SK-N-SH (cell line): ENCODE results near the gene CCDC141. TPM values are rescaled to one million over a fixed set of nuclear protein-coding genes. Genes with fewer than 3 reads are reported as not detected.
"Not testable (repeated sequence)": the region's sequence is repeated elsewhere in the genome, so short reads cannot be mapped to it uniquely, and the experiment has no call there.

Source experiments
- CTCF ChIA-PET: fragments of 300-600, 350-600 bp; formaldehyde crosslinking; extraction: SDS; loops from one replicate; lab custom pipeline; 2021; lab: Yijun Ruan, JAX
- POLR2A ChIA-PET: fragments of 350-600 bp; sonication (Branson Sonifier 250); formaldehyde crosslinking; extraction: SDS; loops from one replicate; lab custom pipeline; 2020; ENCODE audit warnings: antibody characterized with exemption, inconsistent platforms; lab: Yijun Ruan, JAX
- DNase-seq: peaks from one replicate; pipeline ENCODE4 v3.0.0; 2012
- H2AFZ ChIP-seq: fragments of 200-600 bp; sonication (generic); 2 replicates; pipeline ENCODE4 v1.8.1; 2016; ENCODE audit warnings: antibody characterized with exemption, mild to moderate bottlenecking, low read depth
- H3F3A ChIP-seq: fragments of 200-600 bp; sonication (generic); replicated peaks from 2 replicates; pipeline ENCODE3; 2016; ENCODE audit warnings: antibody characterized with exemption, mild to moderate bottlenecking; ENCODE audit not compliant: insufficient read depth
- H3K27ac ChIP-seq, 2 experiments: fragments of 200-500 bp in 1 of 2; fragments of 200-600 bp in 1 of 2; sonication (Bioruptor generic) in 1 of 2; sonication (generic), shearing (Covaris generic) in 1 of 2; 2 replicates each; pipeline versions ENCODE4 v1.5.1 to v1.6.1; 2014 to 2016; ENCODE audit warnings: low read depth in 2 of 2, inconsistent platforms in 1 of 2, low read length in 1 of 2, mild to moderate bottlenecking in 1 of 2, mixed read lengths in 1 of 2
- H3K27me3 ChIP-seq: fragments of 200-600 bp; sonication (generic), shearing (Covaris generic); 2 replicates; pipeline ENCODE4 v1.6.1; 2016; ENCODE audit warnings: mixed run types; ENCODE audit not compliant: insufficient read depth
- H3K36me3 ChIP-seq, 2 experiments: fragments of 200-500 bp in 1 of 2; fragments of 200-600 bp in 1 of 2; sonication (Bioruptor generic) in 1 of 2; sonication (generic) in 1 of 2; replicated peaks in 1 of 2; 2 replicates each; pipeline versions ENCODE3 to v1.5.1; 2014 to 2016; ENCODE audit warnings: low read length in 1 of 2, mild to moderate bottlenecking in 1 of 2; ENCODE audit not compliant: insufficient read depth in 2 of 2, control insufficient read depth in 1 of 2
- H3K4me1 ChIP-seq, 2 experiments: fragments of 200-500 bp in 1 of 2; fragments of 200-600 bp in 1 of 2; sonication (Bioruptor generic) in 1 of 2; sonication (generic), shearing (Covaris generic) in 1 of 2; 2 replicates each; pipeline versions ENCODE4 v1.5.1 to v1.6.1; 2014 to 2016; ENCODE audit warnings: low read depth in 1 of 2, low read length in 1 of 2, mixed run types in 1 of 2; ENCODE audit not compliant: insufficient read depth in 2 of 2, control insufficient read depth in 1 of 2
- H3K4me2 ChIP-seq: fragments of 200-600 bp; sonication (generic), shearing (Covaris generic); 2 replicates; pipeline ENCODE4 v1.6.1; 2017; ENCODE audit warnings: mixed run types
- H3K4me3 ChIP-seq, 2 experiments: fragments of 200-500 bp in 1 of 2; fragments of 200-600 bp in 1 of 2; sonication (Bioruptor generic) in 1 of 2; sonication (generic), shearing (Covaris generic) in 1 of 2; 2 replicates each; pipeline versions ENCODE4 v1.5.1 to v1.8.1; 2014 to 2016; ENCODE audit warnings: low read depth in 2 of 2, inconsistent platforms in 1 of 2, low read length in 1 of 2, mild to moderate bottlenecking in 1 of 2, mixed read lengths in 1 of 2, moderate library complexity in 1 of 2
- H3K79me2 ChIP-seq: fragments of 200-600 bp; sonication (generic); 2 replicates; pipeline ENCODE4 v1.8.1; 2017; ENCODE audit warnings: mild to moderate bottlenecking; ENCODE audit not compliant: insufficient read depth
- H3K9ac ChIP-seq: fragments of 200-600 bp; sonication (generic); 2 replicates; pipeline ENCODE4 v1.6.1; 2017; ENCODE audit warnings: mixed run types
- H3K9me2 ChIP-seq: fragments of 200-600 bp; sonication (generic); 2 replicates; pipeline ENCODE4 v1.6.1; 2017; ENCODE audit warnings: mixed run types
- H3K9me3 ChIP-seq: fragments of 200-600 bp; sonication (generic); 2 replicates; pipeline ENCODE4 v1.6.1; 2017; ENCODE audit warnings: mixed run types, mild to moderate bottlenecking, moderate library complexity
- H4K20me1 ChIP-seq: fragments of 200-600 bp; sonication (generic); 2 replicates; pipeline ENCODE4 v1.6.1; 2017; ENCODE audit warnings: mild to moderate bottlenecking, mixed run types; ENCODE audit not compliant: insufficient read depth
- EP300 ChIP-seq, 2 experiments: IDR thresholded peaks; 2 replicates each; pipeline versions ENCODE4 v1.4.0 to v1.6.1; 2012; ENCODE audit warnings: borderline replicate concordance in 1 of 2, low read depth in 1 of 2, low read length in 1 of 2
- FOXM1 ChIP-seq: IDR thresholded peaks from 2 replicates; pipeline ENCODE4 v1.4.0; 2012; ENCODE audit warnings: low read depth, mild to moderate bottlenecking
- JUND ChIP-seq: IDR thresholded peaks from 2 replicates; pipeline ENCODE4 v1.4.0; 2012
- MEF2A ChIP-seq: IDR thresholded peaks from 2 replicates; pipeline ENCODE4 v1.4.0; 2012; ENCODE audit warnings: low read depth, borderline replicate concordance
- NFIC ChIP-seq: IDR thresholded peaks from 2 replicates; pipeline ENCODE4 v1.4.0; 2012; ENCODE audit warnings: borderline replicate concordance
- NRF1 ChIP-seq: IDR thresholded peaks from 2 replicates; pipeline ENCODE4 v1.6.1; 2012; ENCODE audit warnings: low read depth, mild to moderate bottlenecking, low read length
- PBX3 ChIP-seq: IDR thresholded peaks from 2 replicates; pipeline ENCODE4; 2012
- RAD21 ChIP-seq: IDR thresholded peaks from 2 replicates; pipeline ENCODE4 v1.6.1; 2012; ENCODE audit warnings: mild to moderate bottlenecking, low read length
- RFX5 ChIP-seq: IDR thresholded peaks from 2 replicates; pipeline ENCODE4 v1.6.1; 2012; ENCODE audit warnings: mild to moderate bottlenecking, improper control_type of control experiment, low read length
- RXRA ChIP-seq: IDR thresholded peaks from 2 replicates; pipeline ENCODE4 v1.4.0; 2012; ENCODE audit warnings: low read depth, mild to moderate bottlenecking, borderline replicate concordance
- TCF12 ChIP-seq: IDR thresholded peaks from 2 replicates; pipeline ENCODE4 v1.4.0; 2012
- TEAD4 ChIP-seq: IDR thresholded peaks from 2 replicates; pipeline ENCODE4 v1.4.0; 2012; ENCODE audit warnings: mild to moderate bottlenecking, borderline replicate concordance; ENCODE audit not compliant: insufficient read depth
- USF2 ChIP-seq: fragments of 150-350 bp; IDR thresholded peaks from 2 replicates; pipeline ENCODE4 v1.6.1; 2017; ENCODE audit warnings: antibody characterized with exemption, low read length, low read depth, borderline replicate concordance
- YY1 ChIP-seq: IDR thresholded peaks from 2 replicates; pipeline ENCODE4 v1.4.0; 2012; ENCODE audit warnings: low read depth, mild to moderate bottlenecking
- WGBS: methylation state at CpG from one replicate; pipeline ENCODE4 v1.1.6; 2017; ENCODE audit warnings: low lambda C conversion rate; 5-methylcytosine and 5-hydroxymethylcytosine counted together
- polyA plus RNA-seq, 3 experiments: library from polyadenylated mRNA; depleted of rRNA; stranded (reverse); fragments of >200 nt; gene quantifications; 2 replicates each; pipeline ENCODE4 v1.2.3, GENCODE V29; 2012
- TF ChIP-seq, protein P1 (sequence below): fragments of 200-600 bp; sonication (generic); IDR thresholded peaks from 2 replicates; pipeline ENCODE4 v1.6.1; 2017; ENCODE audit warnings: antibody characterized with exemption, mild to moderate bottlenecking, moderate library complexity
- TF ChIP-seq, protein P2 (sequence below): fragments of 150-350 bp; IDR thresholded peaks from 2 replicates; pipeline ENCODE4 v1.6.1; 2016; ENCODE audit warnings: mild to moderate bottlenecking, low read depth, low read length

CCDC141 gene
- polyA plus RNA-seq, 1 of the 3 experiments (the other 2 are of a cell fraction), result 0.02 TPM

- H3K27me3 ChIP-seq, result no peaks in the 10 kb centered on the region
These were observed 47.2 kb upstream of the CCDC141 start for GRCh38 chr2:179097131-179097530.

GRCh38 chr2:179096090-179096489, 46.2 kb upstream of the CCDC141 start:
- H3K9me3 ChIP-seq, result no peaks in the 10 kb centered on the region
- H3K4me1 ChIP-seq, result no peaks in the 10 kb centered on the region
- CTCF ChIA-PET, result no interaction called here
- TF ChIP-seq NRF1 (no peak), EP300 (IDR thresholded peaks at IDR 0.05; ENCODE audit: borderline replicate concordance in 1 of 2, low read depth in 1 of 2, low read length in 1 of 2) (no peak), TCF12 (no peak), USF2 (no peak), RFX5 (no peak)
- TF ChIP-seq, protein P1, sequence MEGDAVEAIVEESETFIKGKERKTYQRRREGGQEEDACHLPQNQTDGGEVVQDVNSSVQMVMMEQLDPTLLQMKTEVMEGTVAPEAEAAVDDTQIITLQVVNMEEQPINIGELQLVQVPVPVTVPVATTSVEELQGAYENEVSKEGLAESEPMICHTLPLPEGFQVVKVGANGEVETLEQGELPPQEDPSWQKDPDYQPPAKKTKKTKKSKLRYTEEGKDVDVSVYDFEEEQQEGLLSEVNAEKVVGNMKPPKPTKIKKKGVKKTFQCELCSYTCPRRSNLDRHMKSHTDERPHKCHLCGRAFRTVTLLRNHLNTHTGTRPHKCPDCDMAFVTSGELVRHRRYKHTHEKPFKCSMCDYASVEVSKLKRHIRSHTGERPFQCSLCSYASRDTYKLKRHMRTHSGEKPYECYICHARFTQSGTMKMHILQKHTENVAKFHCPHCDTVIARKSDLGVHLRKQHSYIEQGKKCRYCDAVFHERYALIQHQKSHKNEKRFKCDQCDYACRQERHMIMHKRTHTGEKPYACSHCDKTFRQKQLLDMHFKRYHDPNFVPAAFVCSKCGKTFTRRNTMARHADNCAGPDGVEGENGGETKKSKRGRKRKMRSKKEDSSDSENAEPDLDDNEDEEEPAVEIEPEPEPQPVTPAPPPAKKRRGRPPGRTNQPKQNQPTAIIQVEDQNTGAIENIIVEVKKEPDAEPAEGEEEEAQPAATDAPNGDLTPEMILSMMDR, result no peak
- POLR2A ChIA-PET, result no interaction called here
- H3K27me3 ChIP-seq, result no peaks in the 10 kb centered on the region
- no peaks in the 10 kb centered on the region for H3K9me2 ChIP-seq
- H3K9ac ChIP-seq, result no peak overlapping the region
- H2AFZ ChIP-seq, result no peak overlapping the region
- no peaks in the 10 kb centered on the region for H3K36me3 ChIP-seq
- no peak overlapping the region for H3K4me2 ChIP-seq
- no peaks in the 10 kb centered on the region for H3K79me2 ChIP-seq
- 79% methylated on average over 3 of the region's 3 CpGs for WGBS
- no peak overlapping the region for H3K27ac ChIP-seq
- no peak for DNase-seq
- H3F3A ChIP-seq, result no peaks in the 10 kb centered on the region
- no peaks in the 10 kb centered on the region for H4K20me1 ChIP-seq
- no peak overlapping the region for H3K4me3 ChIP-seq

More at GRCh38 chr2:179097131-179097530, 47.2 kb upstream of the CCDC141 start:
- Histone ChIP-seq H3K4me1 (no peaks in the 10 kb centered on the region), H3K9me2 (no peaks in the 10 kb centered on the region), H2AFZ (no peak overlapping the region), H3K4me3 (no peak overlapping the region), H4K20me1 (no peaks in the 10 kb centered on the region), H3F3A (no peaks in the 10 kb centered on the region), H3K27ac (no peak overlapping the region), H3K4me2 (no peak overlapping the region), H3K9me3 (no peaks in the 10 kb centered on the region), H3K79me2 (no peaks in the 10 kb centered on the region), H3K36me3 (no peaks in the 10 kb centered on the region), H3K9ac (no peak overlapping the region)
- 90% methylated on average over 1 of the region's 1 CpG for WGBS
- ChIA-PET POLR2A (no interaction called here), CTCF (no interaction called here)
- TF ChIP-seq YY1 (no peak), EP300 (IDR thresholded peaks at IDR 0.05; ENCODE audit: borderline replicate concordance in 1 of 2, low read depth in 1 of 2, low read length in 1 of 2) (no peak), TEAD4 (no peak), RXRA (no peak), FOXM1 (no peak), PBX3 (no peak), MEF2A (no peak), TCF12 (no peak), RAD21 (no peak), JUND (no peak), RFX5 (no peak), NFIC (no peak)
- TF ChIP-seq, protein P2, sequence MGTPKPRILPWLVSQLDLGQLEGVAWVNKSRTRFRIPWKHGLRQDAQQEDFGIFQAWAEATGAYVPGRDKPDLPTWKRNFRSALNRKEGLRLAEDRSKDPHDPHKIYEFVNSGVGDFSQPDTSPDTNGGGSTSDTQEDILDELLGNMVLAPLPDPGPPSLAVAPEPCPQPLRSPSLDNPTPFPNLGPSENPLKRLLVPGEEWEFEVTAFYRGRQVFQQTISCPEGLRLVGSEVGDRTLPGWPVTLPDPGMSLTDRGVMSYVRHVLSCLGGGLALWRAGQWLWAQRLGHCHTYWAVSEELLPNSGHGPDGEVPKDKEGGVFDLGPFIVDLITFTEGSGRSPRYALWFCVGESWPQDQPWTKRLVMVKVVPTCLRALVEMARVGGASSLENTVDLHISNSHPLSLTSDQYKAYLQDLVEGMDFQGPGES, result no peak
- no peak for DNase-seq

GRCh38 chr2:179092912-179093311, 43.0 kb upstream of the CCDC141 start:
- H3K9me3 ChIP-seq, DNase-seq, H3K79me2 ChIP-seq, H2AFZ ChIP-seq, H3K27ac ChIP-seq, H3K9me2 ChIP-seq, H4K20me1 ChIP-seq, POLR2A ChIA-PET, H3F3A ChIP-seq, H3K9ac ChIP-seq, H3K36me3 ChIP-seq, H3K4me1 ChIP-seq, H3K4me2 ChIP-seq, H3K27me3 ChIP-seq, H3K4me3 ChIP-seq: not testable (repeated sequence)
- 29% methylated on average over 1 of the region's 4 CpGs for WGBS
- CTCF ChIA-PET, result interaction anchor here (0.7 kb wide), 1 partner anchor 13 kb away, joined by 3 read pairs; no protein-coding TSS in a partner anchor
